Right forelimb (tissue), 1 donor: ENCODE measurements around the gene NPC1.
A peak's percentile ranks its signal among the peaks of the same experiment; 100 is the strongest.
"Not testable (repeated sequence)": the region's sequence is repeated elsewhere in the genome, so short reads cannot be mapped to it uniquely, and the experiment has no call there.

Experiments used
- DNase-seq: peaks from one replicate; pipeline ENCODE4 v3.0.0-alpha.2; 2018

Gene NPC1

DNA sequence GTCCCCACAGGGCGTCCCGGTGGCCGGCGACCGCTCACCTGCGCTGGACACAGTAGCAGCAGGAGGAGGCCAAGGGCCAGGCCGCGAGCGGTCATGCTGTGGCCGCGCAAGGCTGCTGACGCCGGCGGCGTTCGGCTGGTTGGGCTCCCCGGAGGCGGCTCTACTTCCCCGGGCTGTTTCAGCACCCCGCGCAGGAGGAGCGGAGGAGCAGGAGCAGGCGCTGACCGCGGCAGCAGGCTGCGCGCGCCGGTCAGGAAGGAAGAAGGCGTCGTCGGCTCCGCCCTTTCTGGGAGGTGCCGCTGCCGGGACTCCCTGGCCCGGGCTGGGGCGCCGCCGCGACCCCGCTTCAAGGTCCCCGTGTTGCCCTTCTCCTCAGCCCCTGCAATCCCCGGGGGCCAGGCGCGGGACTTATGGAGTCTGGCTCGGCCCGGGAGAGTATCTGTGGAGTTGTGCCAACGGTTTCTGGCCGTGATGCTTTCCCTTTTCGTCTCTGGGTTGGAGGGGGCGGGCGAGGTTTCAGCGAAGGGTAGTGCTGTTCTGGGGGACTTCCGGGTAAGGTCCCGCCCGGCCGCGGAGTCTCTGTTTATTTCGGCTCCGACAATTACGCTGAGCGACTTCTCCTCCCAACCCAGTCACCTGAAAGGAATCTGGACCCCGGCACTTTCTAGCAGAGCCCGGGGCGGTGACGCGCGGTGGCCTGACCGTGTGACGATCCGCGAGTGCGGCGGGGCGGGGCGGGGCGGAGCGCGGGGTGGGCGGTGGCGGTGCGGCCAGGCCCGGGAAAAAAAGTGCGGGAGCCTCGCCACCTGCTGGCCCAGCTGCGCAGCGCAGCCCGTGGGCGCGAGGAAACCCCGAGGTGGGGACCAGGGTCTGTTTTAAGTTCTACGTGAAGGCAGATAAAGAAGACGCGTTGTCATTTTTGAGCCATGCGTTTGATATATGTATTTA, at the start of gene NPC1:
Gene NPC1 (minus strand): TSS at position 258 of the 948 bp plus-strand sequence. CDS start 163 bp downstream, at position 95.
- DNase-seq, result peak; percentile 97

DNA sequence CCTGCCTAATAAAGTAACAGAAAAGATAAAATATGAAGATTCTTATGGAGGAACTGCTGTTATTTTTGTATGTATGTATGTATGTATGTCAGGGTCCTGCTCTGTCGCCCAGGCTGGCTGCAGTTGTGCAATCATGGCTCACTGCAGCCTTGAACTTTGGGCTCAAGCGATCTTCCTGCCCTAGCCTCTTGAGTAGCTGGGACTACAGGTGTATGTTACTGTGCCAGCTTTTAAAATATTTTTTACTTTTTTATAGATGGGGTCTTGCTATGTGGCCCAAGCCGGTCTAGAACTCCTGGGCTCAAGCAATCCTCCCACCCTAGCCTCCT, 49.7 kb upstream of the NPC1 start:
- no peak for DNase-seq

GRCh38 chr18:23635283-23636070, 49.2 kb upstream of the NPC1 start:
- DNase-seq, result no peak

- DNase-seq, result no peak
These were observed 48.4 kb upstream of the NPC1 start for GRCh38 chr18:23634692-23635091.

- no peak for DNase-seq
These were observed 46.3 kb upstream of the NPC1 start for GRCh38 chr18:23632615-23633014.

GRCh38 chr18:23631746-23632145, 45.4 kb upstream of the NPC1 start:
- no peak for DNase-seq

DNA sequence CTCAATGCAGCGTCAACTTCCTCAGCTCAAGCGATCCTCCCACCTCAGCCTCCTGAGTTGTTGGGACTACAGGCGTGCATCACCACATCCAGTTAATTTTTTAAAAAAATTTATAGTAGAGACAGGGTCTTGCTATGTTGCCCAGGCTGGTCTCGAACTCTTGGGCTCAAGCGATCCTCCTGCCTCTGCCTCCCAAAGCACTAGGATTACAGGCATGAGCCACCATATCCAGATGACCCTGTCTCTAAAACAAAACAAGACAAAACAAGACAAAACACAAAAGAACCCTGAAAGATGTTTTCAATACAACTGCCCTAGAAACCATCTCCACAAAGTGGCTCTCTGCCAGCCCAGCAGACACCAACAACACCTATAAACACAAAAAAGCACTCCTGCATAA, 45.0 kb upstream of the NPC1 start:
- DNase-seq, result no peak

DNA sequence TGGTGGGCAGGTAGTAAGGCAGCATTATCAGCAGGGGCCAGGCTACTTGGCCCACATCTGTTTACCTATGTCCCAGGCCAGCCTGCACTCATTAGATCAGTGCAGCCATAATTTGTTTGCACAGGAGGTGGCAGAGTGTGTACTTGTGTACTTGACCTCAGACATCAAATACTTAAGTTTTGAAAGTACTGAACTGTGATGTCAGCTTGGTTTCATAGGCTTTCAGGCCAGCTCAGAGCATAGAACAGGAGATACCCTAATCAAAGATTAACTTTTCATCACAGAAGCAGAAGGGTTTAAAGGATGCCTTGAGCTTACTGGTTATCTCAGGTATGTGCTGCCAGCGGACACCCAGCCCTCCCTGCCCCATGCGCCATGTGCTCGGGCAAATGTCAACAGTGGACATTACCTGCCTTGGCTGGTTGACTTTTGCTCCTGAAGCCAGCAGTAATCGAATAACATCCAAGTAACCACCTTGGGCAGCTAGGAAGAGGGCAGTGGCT, 43.2 kb upstream of the NPC1 start:
- no peak for DNase-seq

DNA sequence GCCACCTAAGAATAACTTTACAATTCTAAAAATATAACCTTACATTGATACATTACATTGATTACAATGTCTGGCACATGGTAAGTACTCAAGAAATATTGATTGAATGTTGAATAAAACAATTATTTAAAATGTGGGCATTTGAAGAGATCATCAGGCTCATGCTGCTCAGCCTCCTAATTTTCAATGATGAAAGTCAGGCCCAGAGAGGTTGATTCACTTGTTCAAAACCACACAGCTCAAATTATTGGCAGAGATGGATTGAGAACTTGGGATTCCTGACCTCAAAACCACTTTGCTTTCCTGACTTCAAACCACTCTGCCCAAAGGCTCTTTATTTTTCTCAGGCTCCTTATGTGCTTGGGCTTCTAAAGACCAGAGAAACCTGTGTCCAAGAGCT, 41.7 kb upstream of the NPC1 start:
- no peak for DNase-seq

DNA sequence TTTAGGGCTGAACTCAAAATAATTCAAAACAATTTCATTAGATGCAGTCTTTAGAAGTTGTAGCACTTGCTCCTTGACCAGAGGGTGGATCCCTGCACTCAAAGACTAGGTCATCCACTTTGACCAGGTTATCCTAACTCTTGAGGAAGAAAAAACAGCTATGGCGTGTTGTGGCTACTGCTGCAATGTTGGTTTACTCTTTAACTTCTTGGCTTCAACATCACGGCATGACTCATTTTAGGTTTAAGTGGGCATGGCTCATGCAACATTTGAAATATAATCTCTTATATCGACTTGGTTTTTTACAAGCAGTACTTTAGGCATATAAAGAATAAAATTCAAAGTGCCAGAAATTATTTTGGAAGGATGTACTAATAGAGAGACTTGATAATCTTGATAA, 41.0 kb upstream of the NPC1 start:
- DNase-seq, result no peak

DNA sequence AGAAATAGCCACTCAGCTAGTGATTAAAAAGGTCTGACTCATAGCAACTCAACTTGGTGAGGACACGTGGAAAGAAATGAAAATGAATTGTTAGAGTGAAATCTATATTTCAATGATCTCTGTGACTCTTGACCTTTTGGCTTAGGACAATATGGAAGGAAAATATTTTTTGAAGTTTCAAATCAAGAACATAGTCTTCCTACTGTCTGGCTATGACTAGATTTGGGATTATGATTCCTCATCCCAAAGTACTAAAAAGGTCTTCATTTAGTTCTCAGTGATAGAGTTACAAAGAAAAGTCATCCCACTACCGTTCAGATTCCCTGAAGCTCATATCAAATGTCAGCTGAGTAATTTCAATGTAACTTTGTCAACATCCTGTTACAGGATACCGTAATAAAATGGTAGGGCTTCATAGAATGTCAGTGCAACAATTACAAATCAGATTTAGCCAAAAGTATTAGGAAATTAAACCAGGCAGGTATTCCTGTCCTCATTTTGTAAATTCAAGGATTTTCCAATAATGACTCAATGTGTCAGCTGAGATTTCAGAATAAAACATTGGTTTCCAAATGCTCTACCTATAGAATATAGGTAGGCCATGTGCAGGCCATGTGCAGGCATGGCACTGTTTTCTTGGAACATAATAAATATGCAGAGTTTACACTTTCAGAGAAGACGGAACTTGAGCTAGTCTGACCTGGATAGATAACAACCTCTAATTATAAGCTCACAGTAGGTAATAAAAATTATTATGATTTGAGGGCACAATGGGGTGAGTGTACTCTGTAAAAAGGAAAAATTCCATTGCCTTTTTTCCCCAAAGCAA, 40.4 kb upstream of the NPC1 start:
- no peak for DNase-seq

DNA sequence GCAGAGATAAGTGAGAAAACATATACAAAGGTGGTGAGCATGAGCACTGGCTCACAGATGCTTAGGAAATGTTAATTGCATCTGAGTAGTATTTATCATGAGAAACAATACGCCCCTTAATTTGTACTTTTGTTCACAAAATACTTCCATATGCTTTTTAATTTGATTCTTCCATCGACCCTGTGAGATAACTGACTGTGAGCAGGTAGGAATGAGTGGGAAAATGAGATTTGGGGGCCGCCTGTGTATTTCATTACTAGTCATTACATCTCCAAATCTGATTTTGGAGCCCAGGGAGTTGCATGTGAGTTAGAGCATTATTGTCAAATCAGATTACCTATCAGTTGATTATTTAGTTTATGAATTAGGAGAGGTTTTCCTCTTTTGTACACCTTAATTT, 36.7 kb upstream of the NPC1 start:
- DNase-seq, result no peak

GRCh38 chr18:23619388-23619881, 33.1 kb upstream of the NPC1 start:
- peak; percentile 63 for DNase-seq

DNA sequence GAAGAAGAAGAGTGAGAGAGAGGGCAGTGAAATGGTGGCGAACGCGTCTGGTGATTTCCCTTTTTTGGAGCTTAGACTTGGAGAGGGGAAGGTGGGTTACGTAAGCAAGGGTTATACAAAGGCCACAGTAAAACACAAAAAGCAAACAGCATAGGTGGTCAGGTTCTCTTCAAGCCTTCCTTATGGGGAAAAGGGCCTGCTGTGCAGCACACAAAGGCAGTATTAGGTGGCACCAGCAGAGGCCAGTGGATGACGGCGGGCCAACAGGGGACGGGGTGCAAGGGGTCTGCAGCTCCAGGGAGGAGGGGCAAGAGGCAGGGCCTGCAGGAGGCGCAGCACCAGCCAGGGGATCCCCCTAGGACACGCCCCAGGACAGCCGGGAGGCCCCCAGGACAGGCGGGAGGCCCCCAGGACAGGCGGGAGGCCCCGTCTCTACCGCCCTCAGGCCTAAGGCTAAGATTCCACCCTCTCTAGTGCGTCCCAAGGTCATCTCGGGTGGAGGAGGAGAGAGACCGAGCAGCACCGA, 32.6 kb upstream of the NPC1 start:
- DNase-seq, result no peak

DNA sequence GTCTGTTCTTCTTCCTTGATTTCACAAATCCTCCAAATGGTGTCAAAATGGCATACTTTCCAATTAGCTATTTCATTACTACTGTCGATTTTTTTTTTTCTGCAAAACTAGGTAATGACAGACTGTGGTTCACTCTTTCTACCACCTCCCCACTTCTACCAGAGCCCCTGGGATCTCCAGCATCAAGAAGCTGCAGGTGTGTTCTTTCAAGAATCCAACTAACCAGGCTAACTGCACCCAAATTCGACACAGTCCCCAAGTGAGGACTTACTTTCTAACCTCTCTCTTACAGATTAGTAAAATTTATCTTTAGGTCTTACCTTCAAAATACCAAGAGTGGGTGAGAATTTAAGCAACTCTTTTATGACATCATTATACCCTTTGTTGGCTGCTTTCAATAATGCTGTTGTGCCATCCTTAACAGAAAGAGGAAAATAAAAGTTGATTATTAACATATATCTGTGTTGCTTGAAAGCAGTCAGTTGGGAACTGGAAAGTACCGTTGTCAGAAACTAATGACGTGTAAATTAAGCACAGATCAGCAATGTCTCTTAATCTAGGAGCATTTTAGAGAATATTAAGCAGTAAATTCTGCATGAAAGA, 31.2 kb upstream of the NPC1 start:
- DNase-seq, result no peak

GRCh38 chr18:23616258-23616657, 30.0 kb upstream of the NPC1 start:
- no peak for DNase-seq

DNA sequence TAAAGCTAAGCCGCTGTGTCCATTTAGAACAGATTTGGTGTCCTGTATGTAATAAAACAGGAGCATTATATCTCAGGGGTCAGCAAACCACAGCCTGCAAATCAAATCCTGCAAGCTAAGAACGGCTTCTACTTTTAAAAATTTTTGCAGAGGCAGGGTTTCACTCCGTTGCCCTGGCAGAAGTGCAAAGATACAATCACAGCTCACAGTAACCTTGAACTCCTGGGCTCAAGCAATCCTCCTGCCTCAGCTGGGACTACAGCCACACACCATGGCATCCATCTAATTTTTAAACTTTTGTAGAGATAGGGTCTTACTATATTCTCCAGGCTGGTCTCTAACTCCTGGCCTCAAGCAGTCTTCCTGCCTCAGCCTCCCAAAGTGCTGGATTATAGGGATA, 28.6 kb upstream of the NPC1 start:
- DNase-seq, result no peak

DNA sequence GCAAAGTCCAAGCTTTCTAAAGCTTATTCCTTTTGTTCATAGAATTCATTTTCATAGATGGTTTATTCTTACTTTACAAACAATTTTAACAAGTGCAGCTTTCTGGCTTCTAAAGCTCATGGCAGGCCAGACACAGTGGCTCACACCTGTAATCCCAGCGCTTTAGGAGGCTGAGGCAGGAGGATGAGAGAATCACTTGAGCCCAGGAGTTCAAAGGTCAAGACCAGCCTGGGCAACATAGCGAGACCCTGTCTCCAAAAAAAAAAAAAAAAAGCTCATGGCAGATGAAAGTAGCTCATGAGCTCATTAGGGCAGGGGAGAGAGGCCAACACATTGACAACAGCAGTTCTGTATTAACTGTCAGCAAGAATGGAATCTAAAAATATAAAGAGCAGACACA, 28.1 kb upstream of the NPC1 start:
- DNase-seq, result no peak

DNA sequence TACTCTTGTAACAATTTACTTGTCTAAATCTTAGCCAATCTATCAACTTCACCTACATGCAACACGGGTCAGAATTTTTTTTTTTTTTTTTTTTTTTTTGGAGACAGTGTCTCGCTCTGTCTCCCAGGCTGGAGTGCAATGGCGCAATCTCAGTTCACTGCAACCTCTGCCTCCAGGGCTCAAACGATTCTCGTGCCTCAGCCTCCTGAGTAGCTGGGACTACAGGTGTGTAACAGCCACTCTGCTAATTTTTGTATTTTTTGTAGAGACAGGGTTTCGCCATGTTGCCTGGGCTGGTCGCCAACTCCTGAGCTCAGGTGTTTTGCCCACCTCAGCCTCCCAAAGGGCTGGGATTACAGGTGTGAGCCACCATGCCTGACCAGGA, 26.8 kb upstream of the NPC1 start:
- DNase-seq, result not testable (repeated sequence)

DNA sequence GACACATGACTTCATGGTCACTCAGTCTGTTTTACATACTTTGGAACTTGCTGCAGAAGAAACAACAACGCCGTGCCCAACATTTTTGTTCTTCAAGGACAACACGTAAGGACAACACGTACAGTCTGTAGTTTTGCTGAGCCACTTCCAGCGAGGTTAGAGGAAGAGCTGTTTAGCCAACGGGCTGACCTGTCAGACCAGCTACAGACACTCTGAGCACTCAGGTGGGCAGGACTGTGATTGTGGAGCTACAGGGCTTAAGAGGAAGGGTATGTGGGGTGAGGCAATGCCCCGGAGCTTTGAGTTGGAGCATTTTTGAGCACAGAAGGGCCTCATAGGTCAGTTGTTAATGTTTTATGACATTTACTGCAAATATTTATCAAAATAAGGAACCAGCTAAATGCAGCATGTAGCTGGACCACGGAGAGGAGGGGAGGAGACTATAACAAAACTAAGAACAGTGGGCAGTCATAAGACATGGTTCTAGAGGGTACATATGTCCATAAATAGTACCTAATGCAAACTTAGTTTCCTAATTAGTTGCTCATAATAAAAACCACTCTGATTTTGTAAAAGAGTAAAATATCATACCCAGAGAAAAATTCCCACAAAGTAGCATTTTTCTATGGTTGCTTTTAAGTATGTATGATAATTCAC, 26.3 kb upstream of the NPC1 start:
- no peak for DNase-seq

- DNase-seq, result no peak
These were observed 23.2 kb upstream of the NPC1 start for GRCh38 chr18:23609390-23610023.
